Transverse colon (tissue), 4 donors: Measurements from ENCODE around the gene PRSS38. TPM values are rescaled to one million over a fixed set of nuclear protein-coding genes. Genes with fewer than 3 reads are reported as not detected.

ENCODE experiments used
- DNase-seq: peaks from one replicate; pipeline ENCODE4 v3.0.0-alpha.2; 2019
- H3K27ac ChIP-seq, 4 donors: fragments of 200-600 bp; sonication (generic); 2 replicates each; pipeline ENCODE4 v1.5.1; 2016 to 2018; ENCODE audit warnings: inconsistent platforms in 4 of 4
- H3K27me3 ChIP-seq: fragments of 200-600 bp; sonication (generic); 2 replicates; pipeline ENCODE4 v1.5.1; 2017; ENCODE audit warnings: inconsistent platforms
- H3K36me3 ChIP-seq, 4 donors: fragments of 200-600 bp; sonication (generic); 2 replicates each; pipeline ENCODE4 v1.5.1; 2017 to 2019; ENCODE audit warnings: inconsistent platforms in 4 of 4
- H3K4me1 ChIP-seq, 4 donors: fragments of 200-600 bp; sonication (generic); 2 replicates each; pipeline ENCODE4 v1.5.1; 2017 to 2020; ENCODE audit warnings: inconsistent platforms in 4 of 4
- H3K4me3 ChIP-seq, 4 donors: fragments of 200-600 bp; sonication (generic); 1 replicate in 1 of 4; 2 replicates in 3 of 4; pipeline versions ENCODE4 v1.5.1 to v1.6.1; 2017 to 2019; ENCODE audit warnings: inconsistent platforms in 4 of 4
- H3K9me3 ChIP-seq, 2 donors: fragments of 200-600 bp; sonication (generic); 2 replicates each; pipeline ENCODE4 v1.5.1; 2017 to 2019; ENCODE audit warnings: inconsistent platforms in 2 of 2
- EP300 ChIP-seq: sonication (generic); formaldehyde crosslinking; IDR thresholded peaks from one replicate; pipeline ENCODE4 v1.6.1; 2017; ENCODE audit warnings: antibody characterized with exemption, low read depth
- POLR2A ChIP-seq: fragments of 450-650 bp; IDR thresholded peaks from one replicate; pipeline ENCODE4 v1.6.1; 2016; ENCODE audit warnings: antibody characterized with exemption, mild to moderate bottlenecking, moderate library complexity
- POLR2AphosphoS5 ChIP-seq, 3 donors: sonication (generic); formaldehyde crosslinking; IDR thresholded peaks; one replicate each; pipeline ENCODE4 v1.6.1; 2016; ENCODE audit warnings: antibody characterized with exemption in 3 of 3
- WGBS, 2 donors: methylation state at CpG; one replicate each; pipeline ENCODE4 v1.1.5; 2018; ENCODE audit warnings: low coverage in 1 of 2; 5-methylcytosine and 5-hydroxymethylcytosine counted together
- in situ Hi-C, 4 donors: fragments of 200-750 bp; cut with MboI; loops; one replicate each; pipeline versions ENCODE4 v1.15.0 to v1.15.1; 2017; ENCODE audit warnings: low sequenced_read_pairs in 3 of 4, low pct_ligation_motif_present in 1 of 4, low pct_unique_long_range_greater_than_20kb in 1 of 4
- intact Hi-C: fragments of 100-400 bp; cut with DNase I; formaldehyde crosslinking; loops from one replicate; pipeline ENCODE4 v1.15.1; 2023; ENCODE audit warnings: low total_unique reads
- total RNA-seq, 4 donors: library from RNA; depleted of rRNA; stranded (reverse); fragments of >200 nt; gene quantifications; one replicate each; pipeline ENCODE4 v1.1.0, GENCODE V29; 2016
- TF ChIP-seq, protein P1 (sequence below), 5 experiments: fragments of 200-600 bp in 3 of 5; fragments of 450-650 bp in 2 of 5; sonication (generic) in 3 of 5; IDR thresholded peaks; 1 replicate in 2 of 5; 2 replicates in 3 of 5; pipeline ENCODE4 v1.5.1; 2016 to 2017; ENCODE audit warnings: antibody characterized with exemption in 5 of 5, inconsistent platforms in 3 of 5, mild to moderate bottlenecking in 2 of 5, moderate library complexity in 1 of 5

PRSS38 gene
- total RNA-seq, 4 donors from 2014 or later = not detected

DNA sequence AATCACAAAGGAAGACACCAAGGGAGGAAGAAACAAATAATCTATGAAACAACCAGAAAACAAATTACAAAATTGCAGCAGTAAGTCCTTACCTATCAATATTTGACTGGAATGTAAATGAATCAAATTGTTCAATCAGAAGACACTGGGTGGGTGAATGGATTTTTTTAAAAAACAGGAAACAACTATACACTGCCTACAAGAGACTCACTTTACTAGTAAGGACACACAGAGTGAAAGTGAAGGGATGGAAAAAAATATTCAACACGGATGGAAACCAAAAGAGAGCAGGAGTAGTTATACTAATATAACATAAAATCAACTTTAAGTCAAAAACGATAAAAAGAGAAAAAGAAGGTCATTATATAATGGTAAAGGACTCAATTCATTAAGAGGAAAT, 6.4 kb upstream of the PRSS38 start:
- TF ChIP-seq POLR2A = no peak
- TF ChIP-seq, protein P1, sequence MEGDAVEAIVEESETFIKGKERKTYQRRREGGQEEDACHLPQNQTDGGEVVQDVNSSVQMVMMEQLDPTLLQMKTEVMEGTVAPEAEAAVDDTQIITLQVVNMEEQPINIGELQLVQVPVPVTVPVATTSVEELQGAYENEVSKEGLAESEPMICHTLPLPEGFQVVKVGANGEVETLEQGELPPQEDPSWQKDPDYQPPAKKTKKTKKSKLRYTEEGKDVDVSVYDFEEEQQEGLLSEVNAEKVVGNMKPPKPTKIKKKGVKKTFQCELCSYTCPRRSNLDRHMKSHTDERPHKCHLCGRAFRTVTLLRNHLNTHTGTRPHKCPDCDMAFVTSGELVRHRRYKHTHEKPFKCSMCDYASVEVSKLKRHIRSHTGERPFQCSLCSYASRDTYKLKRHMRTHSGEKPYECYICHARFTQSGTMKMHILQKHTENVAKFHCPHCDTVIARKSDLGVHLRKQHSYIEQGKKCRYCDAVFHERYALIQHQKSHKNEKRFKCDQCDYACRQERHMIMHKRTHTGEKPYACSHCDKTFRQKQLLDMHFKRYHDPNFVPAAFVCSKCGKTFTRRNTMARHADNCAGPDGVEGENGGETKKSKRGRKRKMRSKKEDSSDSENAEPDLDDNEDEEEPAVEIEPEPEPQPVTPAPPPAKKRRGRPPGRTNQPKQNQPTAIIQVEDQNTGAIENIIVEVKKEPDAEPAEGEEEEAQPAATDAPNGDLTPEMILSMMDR (IDR thresholded peaks at IDR 0.05) = no peak
- no peak for TF ChIP-seq EP300
- TF ChIP-seq POLR2AphosphoS5 (IDR thresholded peaks at IDR 0.05) = no peak
- 59 to 67% methylated on average over 2 of the region's 2 CpGs for WGBS, 2 donors

DNA sequence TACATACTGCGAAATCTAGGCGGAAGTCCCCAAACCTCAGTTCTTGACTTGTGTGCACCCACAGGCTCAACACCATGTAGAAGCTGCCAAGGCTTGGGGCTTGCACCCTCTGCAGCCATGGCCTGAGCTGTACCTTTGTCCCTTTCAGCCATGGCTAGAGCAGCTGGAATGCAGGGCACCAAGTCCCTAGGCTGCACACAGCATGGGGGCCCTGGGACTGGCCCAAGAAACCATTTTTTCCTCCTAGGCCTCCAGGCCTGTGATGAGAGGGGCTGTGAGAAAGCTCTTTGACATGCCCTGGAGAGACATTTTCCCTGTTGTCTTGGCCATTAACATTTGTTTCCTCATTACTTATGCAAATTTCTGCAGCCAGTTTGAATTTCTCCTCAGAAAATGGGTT, 1.5 kb upstream of the PRSS38 start:
- intact Hi-C loops = no loop called here
- TF ChIP-seq POLR2AphosphoS5 (IDR thresholded peaks at IDR 0.05) = no peak
- no peak for TF ChIP-seq EP300
- TF ChIP-seq, protein P1 (IDR thresholded peaks at IDR 0.05) = no peak
- TF ChIP-seq POLR2A = no peak
- in situ Hi-C loops = no loop called here

More for the DNA sequence above, 6.4 kb upstream of the PRSS38 start:
- no peak for DNase-seq
- H3K27ac ChIP-seq = no peak overlapping the region
- no peaks in the 10 kb centered on the region for H3K4me1 ChIP-seq
- H3K4me3 ChIP-seq = no peak overlapping the region
- peaks cover 0 to 5% of the 10 kb centered on the region in 2 donors for H3K9me3 ChIP-seq
- H3K27me3 ChIP-seq = peaks cover 5% of the 10 kb centered on the region
- in situ Hi-C loops = no loop called here
- H3K36me3 ChIP-seq = no peaks in the 10 kb centered on the region
- intact Hi-C loops = no loop called here

DNA sequence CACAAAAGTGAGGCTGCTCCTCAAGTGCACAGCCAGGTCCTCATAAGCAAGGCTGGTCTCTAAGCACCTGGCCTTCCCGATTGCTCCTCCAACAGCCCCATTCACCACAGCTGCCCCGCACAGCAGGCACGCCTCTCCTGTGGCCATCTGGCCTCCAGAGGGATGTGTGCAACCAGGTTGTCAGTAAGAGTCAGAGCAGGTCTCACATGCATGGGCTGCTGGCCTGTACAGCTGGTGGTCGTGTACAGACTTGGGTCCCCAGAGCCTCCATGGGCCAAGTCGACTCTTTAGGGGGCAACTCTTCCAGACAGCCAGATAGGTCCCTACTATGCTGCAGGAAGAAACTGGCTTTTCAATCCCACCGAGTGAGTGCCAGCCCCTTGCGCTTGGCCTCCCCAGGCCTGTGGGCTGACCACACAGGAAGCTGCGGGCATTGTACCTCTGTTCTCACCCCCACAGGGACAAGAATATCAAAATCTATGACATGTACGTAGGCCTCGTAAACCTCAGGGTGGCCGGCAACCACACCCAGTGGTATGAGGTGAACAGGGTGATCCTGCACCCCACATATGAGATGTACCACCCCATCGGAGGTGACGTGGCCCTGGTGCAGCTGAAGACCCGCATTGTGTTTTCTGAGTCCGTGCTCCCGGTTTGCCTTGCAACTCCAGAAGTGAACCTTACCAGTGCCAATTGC, 1.4 kb downstream of the PRSS38 start:
- Histone ChIP-seq H3K27me3 (no peaks in the 10 kb centered on the region), H3K27ac (no peak overlapping the region), H3K4me1 (no peaks in the 10 kb centered on the region), H3K36me3 (no peaks in the 10 kb centered on the region), H3K9me3 (peaks cover 0 to 8% of the 10 kb centered on the region in 2 donors), H3K4me3 (no peak overlapping the region)
- no peak for DNase-seq
- in situ Hi-C loops = no loop called here
- TF ChIP-seq POLR2AphosphoS5 (IDR thresholded peaks at IDR 0.05) (no peak), POLR2A (no peak), EP300 (no peak)
- TF ChIP-seq, protein P1 (IDR thresholded peaks at IDR 0.05) = no peak
- WGBS, 2 donors = 91% methylated on average over 16 of the region's 16 CpGs; no CpG with 5 or more reads in 1 of the 2 donors
- intact Hi-C loops = no loop called here

More for the DNA sequence above, 1.5 kb upstream of the PRSS38 start:
- no peak overlapping the region for H3K27ac ChIP-seq
- H3K4me1 ChIP-seq = no peaks in the 10 kb centered on the region
- no peaks in the 10 kb centered on the region for H3K27me3 ChIP-seq
- no peak for DNase-seq
- peaks cover 0 to 8% of the 10 kb centered on the region in 2 donors for H3K9me3 ChIP-seq
- H3K4me3 ChIP-seq = no peak overlapping the region
- H3K36me3 ChIP-seq = no peaks in the 10 kb centered on the region
- 100% methylated on average over 2 of the region's 2 CpGs for WGBS, 2 donors

DNA sequence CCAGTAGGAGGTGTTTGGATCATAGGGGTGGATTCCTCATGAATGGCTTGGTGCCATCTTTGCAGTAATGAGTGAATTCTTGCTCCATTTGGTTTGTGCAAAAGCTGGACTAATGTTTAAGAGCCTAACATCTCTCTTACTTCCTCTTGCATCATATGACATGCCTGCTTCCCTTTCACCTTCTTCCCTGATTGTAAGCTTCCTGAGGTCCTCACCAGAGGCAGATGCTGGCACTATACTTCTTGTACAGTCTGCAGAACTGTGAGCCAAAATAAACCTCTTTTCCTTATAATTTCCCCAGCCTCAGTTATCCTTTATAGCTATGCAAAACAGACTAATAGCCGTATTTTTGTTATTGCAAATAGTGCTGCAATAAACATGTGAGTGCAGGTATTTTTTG, 8.1 kb downstream of the PRSS38 start:
- intact Hi-C loops = no loop called here
- TF ChIP-seq POLR2A (no peak), EP300 (no peak), POLR2AphosphoS5 (IDR thresholded peaks at IDR 0.05) (no peak)
- TF ChIP-seq, protein P1 (IDR thresholded peaks at IDR 0.05) = no peak
- WGBS, 2 donors = 86 to 100% methylated on average over 1 of the region's 1 CpG

More for the DNA sequence above, 8.1 kb downstream of the PRSS38 start:
- no peaks in the 10 kb centered on the region for H3K4me1 ChIP-seq
- no peak overlapping the region for H3K4me3 ChIP-seq
- H3K27ac ChIP-seq = no peak overlapping the region
- in situ Hi-C loops = no loop called here
- no peak for DNase-seq
- H3K9me3 ChIP-seq = no peaks in the 10 kb centered on the region
- H3K27me3 ChIP-seq = no peaks in the 10 kb centered on the region
- H3K36me3 ChIP-seq = no peaks in the 10 kb centered on the region
